Pulmonary artery endothelial cell (primary cell): ENCODE data around the gene CAPN9. TPM values are rescaled to one million over a fixed set of nuclear protein-coding genes. Genes with fewer than 3 reads are reported as not detected.
"Not testable (repeated sequence)": the region's sequence is repeated elsewhere in the genome, so short reads cannot be mapped to it uniquely, and the experiment has no call there.

Experiments used
- DNase-seq: peaks from one replicate; pipeline ENCODE4 v3.0.0-alpha.2; 2011; ENCODE audit warnings: low read depth, low spot score
- total RNA-seq: library from RNA; depleted of rRNA; stranded (reverse); fragments of >200 nt; gene quantifications from 2 replicates; pipeline ENCODE4 v1.2.3, GENCODE V29; 2014

CAPN9 gene, protein sequence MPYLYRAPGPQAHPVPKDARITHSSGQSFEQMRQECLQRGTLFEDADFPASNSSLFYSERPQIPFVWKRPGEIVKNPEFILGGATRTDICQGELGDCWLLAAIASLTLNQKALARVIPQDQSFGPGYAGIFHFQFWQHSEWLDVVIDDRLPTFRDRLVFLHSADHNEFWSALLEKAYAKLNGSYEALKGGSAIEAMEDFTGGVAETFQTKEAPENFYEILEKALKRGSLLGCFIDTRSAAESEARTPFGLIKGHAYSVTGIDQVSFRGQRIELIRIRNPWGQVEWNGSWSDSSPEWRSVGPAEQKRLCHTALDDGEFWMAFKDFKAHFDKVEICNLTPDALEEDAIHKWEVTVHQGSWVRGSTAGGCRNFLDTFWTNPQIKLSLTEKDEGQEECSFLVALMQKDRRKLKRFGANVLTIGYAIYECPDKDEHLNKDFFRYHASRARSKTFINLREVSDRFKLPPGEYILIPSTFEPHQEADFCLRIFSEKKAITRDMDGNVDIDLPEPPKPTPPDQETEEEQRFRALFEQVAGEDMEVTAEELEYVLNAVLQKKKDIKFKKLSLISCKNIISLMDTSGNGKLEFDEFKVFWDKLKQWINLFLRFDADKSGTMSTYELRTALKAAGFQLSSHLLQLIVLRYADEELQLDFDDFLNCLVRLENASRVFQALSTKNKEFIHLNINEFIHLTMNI
- total RNA-seq = not detected in 2 replicates

- no peak for DNase-seq
Observed at GRCh38 chr1:230747127-230747730, at the start of gene CAPN9. Gene CAPN9, plus strand, starts transcription at chr1:230747388. Its CDS starts 109 bp downstream, at chr1:230747497.

DNA sequence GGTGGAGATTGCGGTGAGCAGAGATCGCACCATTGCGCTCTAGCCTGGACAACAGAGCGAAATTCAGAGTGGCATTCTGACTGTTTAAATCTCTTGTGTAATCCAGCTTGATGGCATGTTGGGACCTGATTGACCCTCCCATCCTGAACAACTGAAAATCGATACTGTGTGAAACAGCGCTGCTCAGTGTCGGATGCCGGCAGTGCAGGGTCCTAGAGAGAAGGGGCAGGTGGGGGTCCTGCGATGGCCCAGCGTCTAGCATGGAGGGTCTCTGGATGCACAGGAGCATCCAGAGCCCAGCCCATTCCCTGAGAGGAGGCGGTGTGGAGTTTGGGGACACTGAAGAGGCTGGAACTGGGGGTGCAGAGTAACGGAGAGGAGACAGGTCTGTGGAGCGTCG, 49.1 kb upstream of the CAPN9 start:
- DNase-seq = no peak

DNA sequence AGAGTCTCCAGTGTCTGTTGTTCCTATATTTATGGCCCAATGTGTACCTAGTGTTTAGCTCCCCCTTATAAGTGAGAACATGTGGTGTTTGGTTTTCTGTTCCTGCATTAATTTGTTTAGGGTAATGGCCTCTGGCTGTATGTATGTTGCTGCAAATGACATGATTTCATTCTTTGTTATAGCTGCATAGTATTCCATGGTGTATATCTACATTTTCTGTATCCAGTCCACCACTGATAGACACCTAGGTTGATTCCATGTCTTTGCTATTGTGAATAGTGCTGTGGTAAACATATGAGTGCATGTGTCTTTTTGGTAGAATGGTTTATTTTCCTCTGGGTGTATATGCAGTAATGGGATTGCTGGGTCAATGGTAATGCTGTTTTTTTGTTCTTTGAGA, 48.2 kb upstream of the CAPN9 start:
- DNase-seq = not testable (repeated sequence)

GRCh38 chr1:230699716-230700115, 47.5 kb upstream of the CAPN9 start:
- no peak for DNase-seq

DNA sequence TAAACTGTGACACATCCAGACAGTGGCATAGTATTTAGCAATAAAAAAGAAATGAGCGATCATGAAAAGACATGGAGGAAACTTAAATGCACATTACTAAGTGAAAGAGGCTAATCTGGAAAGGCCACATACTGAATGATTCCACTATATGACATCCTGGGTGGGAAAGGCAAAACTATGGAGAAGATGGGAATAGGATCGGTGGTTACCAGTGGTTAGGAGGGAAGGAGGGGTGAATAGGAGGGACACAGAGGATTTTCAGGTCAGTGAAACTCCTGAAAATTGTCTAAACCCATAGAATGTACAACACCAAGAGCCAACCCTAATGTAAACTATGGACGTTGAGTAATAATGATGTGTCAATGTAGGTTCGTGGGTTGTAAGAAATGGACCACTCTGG, 47.1 kb upstream of the CAPN9 start:
- no peak for DNase-seq

- DNase-seq = no peak
Observed at GRCh38 chr1:230701434-230701833, 45.8 kb upstream of the CAPN9 start.

DNA sequence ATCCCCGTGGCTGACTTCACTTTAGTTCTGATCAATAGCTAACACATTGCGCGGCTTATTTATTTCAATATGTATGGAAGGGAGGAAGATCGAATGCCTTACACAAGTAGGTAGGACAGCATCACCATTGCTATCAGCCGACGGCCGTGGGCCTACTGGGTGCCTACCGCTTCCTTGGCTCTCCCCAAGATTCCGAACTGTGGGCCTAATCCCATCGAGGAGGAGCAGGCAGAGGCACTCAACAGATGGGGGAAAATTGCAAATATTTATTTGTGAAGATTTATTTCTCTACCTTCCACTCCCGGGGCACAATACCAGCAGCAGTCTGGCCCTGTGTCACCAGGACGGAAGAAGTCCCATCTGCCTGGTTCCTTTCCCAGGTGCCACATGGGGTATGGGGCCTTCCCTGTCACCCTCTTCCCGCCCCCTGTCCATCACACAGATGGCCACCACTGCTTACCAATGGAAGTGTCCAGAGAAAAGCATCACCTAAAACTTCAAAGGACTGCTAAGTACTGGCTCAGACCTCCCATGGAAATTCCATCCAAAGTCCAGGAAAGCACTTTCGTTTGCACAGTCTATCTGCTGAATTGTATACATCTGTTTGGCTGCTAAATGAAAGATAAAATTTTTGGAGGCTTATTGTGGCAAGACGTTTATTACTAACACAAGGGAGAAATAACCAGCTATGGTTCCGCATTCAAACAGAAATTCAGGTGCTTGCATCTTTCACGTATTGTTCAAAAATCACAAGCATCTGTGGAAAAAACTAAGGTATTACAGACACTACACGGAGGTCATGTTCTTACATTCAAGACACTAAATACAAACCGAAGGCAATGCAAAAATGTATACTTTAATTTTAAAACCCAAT, 45.1 kb upstream of the CAPN9 start:
- no peak for DNase-seq

DNA sequence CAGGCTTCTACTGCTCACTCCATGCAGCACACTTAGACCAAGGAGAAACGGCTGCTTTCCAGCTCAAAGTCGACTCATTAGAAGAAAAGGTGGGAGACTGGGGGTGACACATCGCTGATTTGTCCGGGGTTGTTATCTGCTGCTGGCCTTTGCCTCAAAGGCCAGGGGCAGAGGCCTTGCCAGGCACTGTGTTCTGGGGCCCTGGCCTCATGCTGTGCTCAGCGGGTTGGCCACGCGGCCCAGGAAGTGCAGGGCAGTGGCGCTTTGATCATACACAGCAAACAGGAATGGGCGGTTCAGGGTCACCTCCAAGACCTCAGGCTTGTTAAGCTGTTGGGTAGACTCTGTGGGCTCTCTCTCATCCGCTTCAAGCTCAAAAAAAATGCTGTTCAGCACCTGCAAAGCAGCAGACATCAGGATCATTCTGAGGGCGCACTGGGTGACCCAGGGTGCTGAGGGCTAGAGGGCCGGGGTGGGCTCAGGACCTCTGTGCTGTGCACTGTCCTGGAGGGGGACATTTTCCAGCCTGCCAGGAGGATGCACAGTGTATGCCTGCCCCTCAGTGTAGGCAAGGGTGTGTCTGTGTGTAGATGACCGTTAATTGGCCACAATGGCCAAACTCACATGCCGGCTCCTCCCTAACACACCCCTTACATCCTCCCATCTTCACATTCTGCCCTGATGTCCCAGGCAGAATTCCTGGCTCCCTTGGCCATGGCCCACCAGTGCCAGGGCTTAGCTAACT, 44.1 kb upstream of the CAPN9 start:
- DNase-seq = no peak

DNA sequence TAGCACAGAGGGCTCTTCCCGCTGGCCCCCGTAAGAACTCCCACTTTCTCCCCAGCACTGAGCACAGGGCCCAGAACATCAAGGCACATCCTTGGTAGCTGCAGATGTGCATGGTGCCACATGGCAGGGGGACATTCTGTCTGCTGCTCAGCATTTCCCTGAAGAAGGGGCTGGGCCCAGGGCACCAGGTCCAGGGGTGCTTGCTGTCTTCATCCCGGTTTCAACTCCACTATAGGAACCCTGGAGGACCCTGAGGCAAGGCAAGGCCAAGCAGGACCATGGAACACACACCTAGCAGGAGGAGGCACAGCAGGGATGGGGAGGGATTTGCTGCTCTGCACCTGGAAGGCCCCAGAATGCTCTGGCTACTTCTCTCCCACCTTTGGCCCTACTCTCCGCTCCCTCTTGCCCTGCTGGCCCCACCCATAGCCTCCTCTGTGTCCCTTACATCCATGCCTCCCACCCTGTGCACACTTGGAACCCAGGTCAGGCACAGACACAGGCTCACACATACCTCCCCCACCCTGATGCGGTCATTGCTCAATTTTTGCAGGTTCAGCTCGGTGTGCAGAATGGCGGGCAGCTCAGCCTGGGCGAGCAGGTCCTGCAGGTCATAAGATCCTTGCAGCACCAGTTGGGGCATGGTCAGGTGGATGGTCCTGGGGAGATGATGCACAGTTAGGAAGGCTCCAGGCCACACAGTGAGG, 43.4 kb upstream of the CAPN9 start:
- no peak for DNase-seq

GRCh38 chr1:230704830-230705229, 42.4 kb upstream of the CAPN9 start:
- DNase-seq = no peak

GRCh38 chr1:230705289-230706019, 41.7 kb upstream of the CAPN9 start:
- DNase-seq = no peak

DNA sequence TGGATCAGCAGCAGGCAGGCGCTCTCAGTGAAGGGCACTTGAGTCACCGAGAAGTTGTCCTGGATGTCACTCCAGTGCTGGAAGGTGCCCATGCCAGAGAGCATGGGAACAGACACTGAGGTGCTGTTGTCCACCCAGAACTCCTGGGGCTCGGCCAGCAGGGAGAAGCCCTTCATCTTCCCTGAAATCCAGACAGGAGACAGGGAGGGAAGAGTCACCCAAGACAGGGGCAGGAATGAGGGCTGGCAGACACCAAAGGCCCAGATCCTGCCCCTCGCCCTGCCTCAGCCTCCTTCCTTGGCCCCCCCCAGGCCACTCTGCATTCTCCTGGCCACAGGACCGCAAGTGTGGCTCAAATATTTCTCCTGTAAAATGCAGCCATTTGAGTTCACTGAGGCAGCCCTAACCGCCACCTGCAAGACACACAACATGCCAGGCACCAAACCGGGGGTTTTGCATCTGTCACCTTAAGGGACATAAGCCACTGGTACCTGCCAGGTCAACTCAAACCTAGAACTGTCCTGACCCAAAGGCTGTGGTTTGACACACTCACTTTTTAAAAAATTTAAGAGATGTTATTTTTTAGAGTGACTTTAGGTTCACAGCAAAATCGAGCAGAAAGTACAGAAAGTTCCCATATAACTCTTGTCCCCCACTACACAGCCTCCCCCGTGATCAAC, 41.0 kb upstream of the CAPN9 start:
- DNase-seq = no peak

DNA sequence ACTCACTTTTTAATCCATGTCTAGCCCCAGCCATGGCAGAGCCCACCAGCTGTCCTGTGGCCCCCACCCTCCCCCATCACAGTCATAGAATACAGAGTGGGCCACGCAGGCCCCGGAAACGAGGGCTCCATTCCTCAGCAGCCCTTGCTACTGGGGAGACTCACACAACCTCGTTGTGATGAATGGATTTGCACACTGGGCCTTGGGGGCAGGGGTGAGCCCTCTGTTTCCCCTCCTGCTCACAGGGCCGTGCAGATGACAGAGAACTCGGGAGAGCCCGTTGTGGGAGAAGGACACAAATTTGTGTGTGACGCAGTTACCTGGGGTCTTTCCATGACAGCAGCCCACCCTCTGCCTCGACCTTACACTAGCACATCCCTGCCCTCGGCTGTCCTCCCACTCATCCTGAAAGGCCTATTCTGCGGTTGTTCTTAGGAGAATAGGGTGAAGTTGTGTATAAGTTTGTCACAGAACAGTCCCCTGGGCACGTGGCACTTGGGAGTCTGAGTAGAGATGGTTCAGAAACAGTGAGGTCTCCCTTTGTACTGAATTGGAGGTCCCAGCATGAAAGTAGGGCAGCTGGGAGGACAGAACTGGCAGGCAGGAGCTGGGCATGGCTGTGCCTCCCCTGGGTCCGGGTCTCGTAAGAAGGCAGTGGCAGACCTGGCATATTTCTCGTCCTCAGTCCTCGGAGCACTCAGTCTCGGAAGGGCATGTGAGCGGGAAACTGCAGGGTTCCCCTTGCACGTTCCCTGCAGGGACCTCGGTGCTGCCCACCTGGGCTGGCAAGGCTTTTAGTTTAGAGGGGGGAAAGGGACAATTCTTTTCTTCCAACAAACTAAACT, 40.1 kb upstream of the CAPN9 start:
- DNase-seq = no peak

GRCh38 chr1:230707732-230708630, 39.2 kb upstream of the CAPN9 start:
- no peak for DNase-seq

DNA sequence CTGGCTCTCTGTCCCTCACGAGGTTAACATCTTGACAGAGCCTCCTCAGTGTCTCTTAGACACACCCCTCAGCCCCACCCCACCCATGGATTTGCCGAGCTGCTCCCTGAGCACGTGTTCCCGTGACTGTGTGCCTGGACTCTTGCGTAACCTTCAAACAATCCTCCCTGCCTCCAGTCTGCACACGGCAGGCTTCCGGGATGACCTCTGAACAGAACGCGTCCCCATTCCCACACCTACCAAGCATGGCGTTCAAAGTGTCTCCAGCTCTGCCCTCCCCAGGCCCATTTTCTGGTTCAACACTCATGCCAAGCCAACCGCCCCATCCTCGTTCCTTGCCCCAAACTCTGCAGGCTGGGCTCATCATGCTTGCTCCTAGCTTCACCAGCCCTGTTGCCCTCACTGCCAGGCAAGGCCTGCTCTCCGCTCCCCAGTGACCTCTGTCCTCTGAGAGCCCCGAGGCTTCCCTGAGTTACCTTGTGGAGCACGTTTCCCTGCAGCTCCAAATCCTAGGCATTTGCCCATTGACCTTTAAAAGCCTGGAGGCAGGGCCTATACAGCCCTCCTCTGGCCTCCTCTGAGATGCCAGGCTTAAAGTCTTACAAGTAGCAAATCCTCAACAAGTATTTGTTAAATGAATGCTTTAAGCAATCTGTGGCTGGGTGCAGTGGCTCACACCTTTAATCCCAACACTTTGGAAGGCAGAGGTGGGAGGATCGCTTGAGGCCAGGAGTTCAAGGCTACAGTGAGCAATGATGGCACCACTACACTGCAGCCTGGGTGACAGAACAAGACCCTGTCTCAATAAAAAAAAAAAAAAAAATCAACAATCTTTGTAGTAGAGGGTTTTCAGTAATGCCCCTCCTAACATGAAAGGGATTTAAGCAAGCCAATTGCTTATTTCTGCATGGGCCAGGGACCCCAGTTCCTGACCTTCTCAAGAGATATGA, 38.3 kb upstream of the CAPN9 start:
- no peak for DNase-seq
